GM12801 (cell line): ENCODE results near the gene TMEM143.

Source experiments
- CTCF ChIP-seq: IDR thresholded peaks from one replicate; pipeline ENCODE4 v1.5.1; 2011; ENCODE audit warnings: control low read depth; ENCODE audit not compliant: insufficient read length; ENCODE audit errors: extremely low read depth

Gene TMEM143

GRCh38 chr19:48302600-48302959 lies 61.2 kb downstream of the TMEM143 start:
- TF ChIP-seq CTCF: no peak

GRCh38 chr19:48301886-48302599 lies 61.7 kb downstream of the TMEM143 start:
- TF ChIP-seq CTCF: no peak

- no peak for TF ChIP-seq CTCF
Observed at GRCh38 chr19:48297975-48298374, 65.8 kb downstream of the TMEM143 start.

- no peak for TF ChIP-seq CTCF
Observed at GRCh38 chr19:48296963-48297734, 66.6 kb downstream of the TMEM143 start.

GRCh38 chr19:48295458-48295857 lies 68.3 kb downstream of the TMEM143 start:
- no peak for TF ChIP-seq CTCF

- TF ChIP-seq CTCF: no peak
Observed at GRCh38 chr19:48292798-48293197, 70.9 kb downstream of the TMEM143 start.

- no peak for TF ChIP-seq CTCF
Observed at GRCh38 chr19:48290771-48291488, 72.8 kb downstream of the TMEM143 start.
